HG02884 (cell line): ENCODE measurements around the gene TMEM60.
"Not testable (repeated sequence)": the region's sequence is repeated elsewhere in the genome, so short reads cannot be mapped to it uniquely, and the experiment has no call there.

ENCODE experiments used
- ATAC-seq: cut with Tn5 transposase; IDR thresholded peaks from one replicate; pipeline ENCODE4 v1.9.1; 2021; ENCODE audit warnings: mild to moderate bottlenecking, moderate library complexity; ENCODE audit not compliant: unreplicated experiment

Gene TMEM60, protein sequence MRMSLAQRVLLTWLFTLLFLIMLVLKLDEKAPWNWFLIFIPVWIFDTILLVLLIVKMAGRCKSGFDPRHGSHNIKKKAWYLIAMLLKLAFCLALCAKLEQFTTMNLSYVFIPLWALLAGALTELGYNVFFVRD

DNA sequence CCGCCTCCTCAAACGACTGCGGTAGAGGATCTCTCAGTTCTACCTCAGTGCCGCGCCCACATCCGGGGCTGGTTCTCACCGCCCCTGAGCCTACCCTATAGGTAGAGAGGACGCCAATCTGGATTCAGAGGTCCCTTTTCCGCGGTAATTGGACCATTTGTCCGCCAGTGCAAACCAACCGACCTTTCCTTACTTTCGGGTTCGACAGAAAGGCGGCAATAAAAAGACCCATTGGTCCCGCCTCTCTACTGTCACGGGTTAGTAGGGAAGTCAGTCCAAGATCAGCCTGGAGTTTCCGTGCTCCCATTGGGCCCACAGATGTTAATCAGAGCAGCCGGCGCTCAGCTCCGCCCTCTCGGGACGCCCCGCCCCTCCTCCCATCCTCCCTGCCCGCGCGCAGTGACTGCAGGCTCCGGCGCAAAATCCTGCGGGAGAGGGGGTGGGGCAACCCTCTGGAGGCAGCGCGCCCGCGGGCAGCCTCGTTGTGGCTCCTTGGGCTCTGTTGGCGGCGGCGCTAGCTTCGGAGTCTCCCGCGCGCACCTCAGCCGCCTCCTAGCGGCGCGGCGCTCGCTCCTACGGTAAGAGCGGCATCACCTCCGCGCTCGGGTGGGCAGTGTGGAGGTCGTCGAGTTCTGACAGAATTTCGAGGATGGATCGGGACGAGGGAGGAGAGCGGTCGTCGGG lies at the start of gene TMEM60, which contains the start of gene PHTF2:
TSS of gene TMEM60 (minus strand) at position 41 of the 684 bp plus-strand sequence. CDS start 4,061 bp downstream, outside the sequence.
TSS of gene PHTF2 (plus strand) at position 380 of the 684 bp plus-strand sequence.
- ATAC-seq = peak; percentile 87

DNA sequence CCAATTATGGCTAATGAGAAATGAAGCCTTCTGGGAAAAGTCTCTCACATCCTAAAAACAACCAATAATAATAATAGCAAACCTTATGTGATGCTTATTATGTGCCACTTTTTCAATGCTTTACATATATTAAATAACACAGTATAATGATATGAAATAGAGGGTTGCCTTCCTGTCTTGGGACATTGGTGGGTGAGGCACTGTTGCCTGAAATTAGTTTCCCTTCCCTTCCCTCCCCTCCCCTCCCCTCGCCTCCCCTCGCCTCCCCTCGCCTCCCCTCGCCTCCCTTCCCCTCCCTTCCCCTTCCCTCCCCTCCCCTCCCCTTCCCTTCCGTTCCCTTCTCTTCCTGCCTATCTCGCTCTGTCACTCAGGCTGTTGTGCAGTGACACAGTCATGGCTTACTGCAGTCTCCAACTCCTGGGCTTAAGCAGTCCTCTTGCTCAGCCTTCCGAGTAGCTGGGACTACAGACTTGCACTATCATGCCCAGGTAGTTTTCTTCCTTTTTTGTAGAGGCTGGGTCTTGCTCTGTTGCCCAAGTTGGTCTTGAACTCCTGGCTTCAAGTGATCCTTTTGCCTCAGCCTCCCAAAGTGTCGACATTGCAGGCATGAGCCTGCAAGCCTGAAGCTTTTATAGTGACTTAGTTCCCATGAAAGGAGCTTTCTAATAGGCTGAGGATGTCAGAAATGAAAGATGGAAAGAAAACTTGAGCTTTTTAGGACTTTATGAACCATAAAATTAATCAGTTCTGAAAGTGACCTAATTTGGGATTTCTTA lies 48.3 kb upstream of the TMEM60 start:
- no peak for ATAC-seq

DNA sequence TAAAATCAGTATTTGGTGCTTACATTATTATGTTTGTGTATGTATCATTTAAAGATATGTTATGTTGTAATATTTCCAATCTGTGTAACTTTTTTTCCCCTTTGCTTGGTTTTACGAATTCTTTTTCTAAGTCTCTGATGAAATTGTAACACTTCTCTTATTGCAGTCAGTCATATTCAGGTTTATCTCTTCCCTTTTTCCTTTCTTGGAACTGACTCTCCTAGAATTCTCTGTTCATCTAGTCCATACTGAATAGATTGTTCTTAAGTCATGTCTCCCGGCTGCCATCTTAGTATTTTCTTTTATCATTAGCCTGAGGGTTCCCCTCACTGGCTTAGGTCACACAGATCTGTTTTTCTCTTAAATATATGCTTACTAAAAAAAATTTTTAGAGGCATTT lies 45.0 kb upstream of the TMEM60 start:
- ATAC-seq = no peak

DNA sequence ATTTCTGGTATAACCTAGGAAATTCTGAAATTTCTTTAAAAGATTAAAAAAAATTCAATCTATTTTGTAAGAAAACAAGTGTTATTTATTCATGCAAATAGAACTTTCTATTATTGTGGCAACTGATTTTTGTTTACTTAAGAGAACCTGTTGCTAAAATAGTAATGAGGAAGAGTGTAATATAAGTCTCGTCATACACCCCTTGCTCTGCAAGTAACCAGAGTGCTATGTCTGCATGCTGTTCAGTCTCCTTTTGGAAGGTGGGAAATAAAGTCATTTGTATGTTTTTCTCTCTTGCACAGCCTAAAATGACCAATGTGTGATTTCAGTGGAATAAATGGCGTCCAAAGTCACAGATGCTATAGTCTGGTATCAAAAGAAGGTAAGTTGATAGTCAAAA lies 41.7 kb upstream of the TMEM60 start:
- no peak for ATAC-seq

DNA sequence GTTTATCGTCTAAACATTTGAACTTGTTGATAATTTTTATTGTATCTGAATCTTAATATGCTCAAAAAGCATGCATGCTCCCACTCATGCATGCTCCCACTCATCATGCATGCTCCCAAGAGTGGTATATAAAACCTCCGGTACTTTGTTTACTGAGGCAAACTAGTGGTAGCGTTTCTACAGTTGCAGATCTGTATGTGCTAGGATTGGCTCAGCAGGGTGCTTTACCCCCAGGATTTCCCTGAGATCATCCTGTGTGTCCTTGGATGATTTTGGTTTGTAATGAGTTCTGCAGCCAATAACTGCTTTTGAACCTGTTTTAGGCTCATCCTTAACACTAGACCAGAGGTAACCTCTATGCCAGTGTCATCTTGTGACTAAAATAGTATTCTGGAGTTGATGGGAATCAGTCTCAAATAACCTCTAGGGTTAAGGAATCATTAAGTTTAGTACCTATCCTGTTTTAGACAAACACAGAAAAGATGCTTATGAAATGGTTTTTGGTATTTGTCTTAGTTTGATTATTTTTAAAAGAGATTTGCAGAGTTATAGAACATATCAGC lies 40.8 kb upstream of the TMEM60 start:
- ATAC-seq = no peak

DNA sequence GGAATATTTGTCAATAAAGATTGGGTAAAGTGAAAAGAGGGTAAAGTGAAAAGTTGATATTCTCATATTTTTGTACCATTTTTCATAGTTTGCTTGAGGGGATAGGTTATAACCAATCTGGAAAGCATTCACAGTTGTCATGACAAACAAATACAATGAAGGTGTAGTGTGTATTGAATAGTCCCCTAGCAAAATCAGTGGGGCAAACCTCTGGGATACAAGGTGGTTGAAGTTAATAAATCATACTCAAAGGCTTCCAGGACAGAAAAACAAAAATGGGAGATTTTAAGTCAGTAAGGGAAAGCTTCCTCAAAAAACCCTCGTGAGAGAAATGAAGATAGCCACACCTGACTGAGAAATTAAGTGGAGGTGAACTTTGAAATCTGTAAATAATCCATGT lies 39.7 kb upstream of the TMEM60 start:
- no peak for ATAC-seq

DNA sequence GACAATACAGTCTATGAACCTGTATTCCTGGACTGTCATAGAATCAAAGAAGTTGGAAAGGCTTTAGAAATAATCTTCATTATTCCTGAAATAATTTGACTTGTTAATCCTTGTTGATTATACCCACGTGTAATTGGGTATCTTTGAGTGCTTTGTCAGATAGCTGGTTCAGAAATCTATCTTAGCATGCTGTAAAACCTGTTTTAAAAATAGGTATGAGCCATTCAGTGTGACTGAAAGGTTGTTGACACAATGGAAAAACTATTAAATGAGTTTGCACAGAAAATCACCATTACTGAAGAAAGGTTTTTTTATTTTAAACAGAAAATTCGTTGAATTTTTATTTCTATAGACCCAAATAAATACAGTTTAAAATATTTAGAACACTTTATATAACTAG lies 39.0 kb upstream of the TMEM60 start:
- ATAC-seq = no peak

DNA sequence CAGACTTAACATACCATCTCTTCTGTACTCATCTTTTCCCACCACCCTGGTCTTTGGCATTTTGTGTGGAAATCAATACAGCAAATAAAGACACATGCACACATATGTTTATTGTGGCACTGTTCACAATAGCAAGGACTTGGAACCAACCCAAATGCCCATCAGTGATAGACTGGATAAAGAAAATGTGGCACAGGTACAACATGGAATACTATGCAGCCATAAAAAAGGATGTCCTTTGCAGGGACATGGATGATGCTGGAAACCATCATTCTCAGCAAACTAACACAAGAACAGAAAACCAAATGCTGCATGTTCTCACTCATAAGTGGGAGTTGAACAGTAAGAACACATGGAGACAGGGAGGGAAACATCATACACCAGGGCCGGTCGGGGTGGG lies 38.2 kb upstream of the TMEM60 start:
- not testable (repeated sequence) for ATAC-seq

DNA sequence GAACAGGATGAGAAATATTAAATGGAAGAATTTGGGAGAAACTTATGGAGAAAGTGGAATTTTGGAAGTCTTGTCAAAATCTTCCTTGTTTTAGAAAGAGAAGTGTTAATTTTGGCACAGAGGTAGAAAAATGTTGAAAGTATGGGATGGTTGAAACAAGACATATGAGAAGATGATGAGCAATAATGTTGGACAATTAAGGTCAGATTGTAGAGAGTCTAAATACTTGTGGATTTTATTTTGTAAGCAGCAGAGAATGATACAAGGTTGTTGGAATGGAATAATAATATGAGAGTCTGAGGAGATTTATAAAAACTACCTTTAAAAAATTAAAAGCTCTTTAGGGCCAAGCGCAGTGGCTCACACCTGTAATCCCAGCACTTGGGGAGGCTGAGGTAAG lies 34.9 kb upstream of the TMEM60 start:
- no peak for ATAC-seq

DNA sequence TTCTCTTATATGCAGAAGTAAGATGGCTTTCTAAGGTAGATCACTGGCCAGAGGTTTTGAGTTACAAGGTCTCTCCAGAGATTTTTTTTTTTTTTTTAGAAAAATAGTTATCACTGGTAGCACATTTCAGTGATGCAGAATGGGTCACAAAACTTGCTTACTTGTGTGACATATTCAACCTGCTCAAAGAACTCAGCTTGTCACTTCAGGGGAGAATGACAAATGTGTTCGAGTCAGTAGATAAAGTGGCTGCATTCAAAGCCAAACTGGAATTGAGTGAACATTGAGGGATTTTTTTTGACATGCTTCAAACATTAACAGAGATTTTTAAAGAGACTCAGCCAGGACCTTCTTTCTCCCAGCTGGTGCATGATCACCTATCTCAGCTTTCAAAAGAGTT lies 33.7 kb upstream of the TMEM60 start:
- ATAC-seq = no peak

DNA sequence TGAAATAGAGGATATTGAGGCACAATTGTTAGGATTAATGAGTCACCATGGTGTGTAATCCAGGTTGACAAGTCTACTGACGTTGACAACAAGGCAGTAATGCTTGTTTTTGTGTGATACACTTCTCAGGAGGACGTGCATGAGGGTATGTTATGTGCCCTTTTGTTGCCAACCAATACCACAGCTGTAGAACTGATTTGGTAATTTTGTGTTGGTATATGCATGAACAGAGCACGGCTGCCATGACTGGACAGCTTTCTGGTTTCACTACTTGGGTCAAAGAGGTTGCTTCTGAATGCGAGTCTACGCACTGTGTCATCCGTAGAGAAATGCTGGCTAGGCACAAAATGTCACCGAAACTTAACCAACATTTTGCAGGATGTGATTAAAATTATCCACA lies 33.2 kb upstream of the TMEM60 start:
- no peak for ATAC-seq

DNA sequence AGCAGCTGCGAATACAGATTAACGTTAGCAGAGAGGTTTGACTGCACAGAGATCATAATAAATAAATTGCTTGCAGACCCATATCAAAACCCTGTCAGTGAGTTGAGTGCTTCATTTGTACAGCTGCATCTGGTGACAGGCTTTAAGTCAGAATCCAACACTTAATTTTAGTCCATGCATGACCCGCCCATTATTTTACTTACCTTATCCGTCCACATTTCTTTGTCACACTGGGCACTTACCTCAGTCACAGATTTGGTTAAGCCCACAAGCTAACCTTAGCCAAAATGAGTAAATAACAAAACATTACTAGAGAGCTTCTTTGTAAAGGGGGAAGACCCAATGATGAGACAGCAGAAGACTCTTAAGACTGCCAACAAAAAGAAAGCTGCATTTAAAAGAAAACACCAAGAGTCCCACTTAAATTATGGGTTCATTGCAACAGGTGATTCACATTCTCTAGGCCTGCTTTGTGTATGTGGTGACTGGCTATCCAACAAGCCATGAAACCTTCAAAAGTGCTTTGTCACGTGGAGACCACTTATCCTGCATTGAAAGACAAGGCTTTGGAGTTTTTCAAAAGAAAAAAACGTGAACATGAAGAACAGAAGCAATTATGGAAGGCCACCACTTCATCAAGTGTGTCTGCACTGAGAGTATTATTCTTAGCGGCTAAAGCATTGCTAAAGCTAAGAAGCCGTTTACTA lies 32.6 kb upstream of the TMEM60 start:
- ATAC-seq = no peak

DNA sequence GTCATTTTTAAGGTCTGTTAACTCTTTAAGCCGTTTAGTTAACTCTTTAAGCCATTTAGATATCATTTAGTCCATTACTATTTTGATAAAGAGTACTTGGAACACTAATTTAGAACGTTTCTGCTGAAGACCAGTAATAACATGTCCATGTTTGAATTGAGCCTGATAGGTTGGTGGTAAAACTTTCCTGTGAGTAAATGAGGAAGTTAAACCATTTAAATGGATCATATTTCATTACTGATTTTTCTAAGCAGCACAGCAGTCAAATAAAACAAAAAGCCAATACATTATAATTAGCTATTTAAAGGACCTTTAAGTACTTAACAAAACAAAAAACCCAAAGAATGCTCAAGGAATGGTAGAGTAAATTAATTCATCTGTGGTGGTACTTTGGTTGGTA lies 29.8 kb upstream of the TMEM60 start:
- ATAC-seq = no peak

DNA sequence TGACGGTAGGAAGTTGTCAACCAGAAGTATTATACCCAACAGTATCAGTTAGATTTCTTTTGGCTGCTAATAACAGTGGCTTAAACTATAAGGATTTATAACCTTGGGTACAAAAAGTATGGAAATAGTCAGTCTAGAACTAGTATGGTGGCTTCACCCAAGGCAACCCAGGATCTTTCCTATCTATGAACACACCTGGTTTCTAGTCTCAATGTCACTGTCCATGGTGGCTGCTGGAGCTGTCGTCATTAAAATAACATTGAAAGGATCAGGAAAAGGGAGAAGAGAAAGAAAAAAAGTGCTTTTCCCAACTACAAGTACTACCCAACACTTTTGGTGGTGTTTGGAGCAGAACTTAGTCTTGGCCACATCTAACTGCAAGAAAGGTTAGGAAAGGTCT lies 28.1 kb upstream of the TMEM60 start:
- ATAC-seq = no peak

DNA sequence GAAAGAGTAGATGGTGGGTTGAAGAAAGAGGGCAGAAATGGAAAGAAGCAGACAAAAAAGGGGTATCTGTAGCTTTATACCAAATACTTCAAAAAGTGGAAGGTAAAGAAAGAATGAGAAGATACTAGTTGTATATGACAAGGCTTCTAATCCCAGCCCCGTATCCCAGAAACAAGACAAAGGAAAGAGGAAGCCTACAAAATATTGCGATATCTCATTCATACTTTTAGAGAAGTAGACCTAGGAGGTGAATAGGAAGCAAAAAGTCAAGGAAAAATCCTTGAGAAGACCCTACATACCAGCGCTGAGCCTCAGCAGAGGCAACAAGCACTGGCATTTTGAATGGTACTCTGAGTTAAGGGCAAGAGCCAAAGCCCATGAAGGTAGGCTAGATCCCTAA lies 26.9 kb upstream of the TMEM60 start:
- no peak for ATAC-seq

DNA sequence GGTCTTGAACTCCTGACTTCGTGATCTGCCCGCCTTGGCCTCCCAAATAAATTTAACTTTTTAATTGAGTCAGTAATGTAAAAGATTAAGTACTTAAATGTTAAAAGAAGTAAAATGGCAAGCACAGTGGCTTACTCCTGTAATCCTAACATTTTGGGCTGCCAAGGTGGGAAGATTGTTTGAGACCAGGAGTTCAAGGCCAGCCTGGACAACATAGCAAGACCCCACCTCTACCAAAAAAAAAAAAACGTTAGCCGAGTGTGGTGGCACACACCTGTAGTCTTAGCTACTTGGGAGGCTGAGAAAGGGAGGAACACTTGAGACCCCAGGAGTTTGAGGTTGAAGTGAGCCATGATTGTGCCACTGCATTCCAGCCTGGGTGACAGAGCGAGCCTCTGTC lies 26.4 kb upstream of the TMEM60 start:
- no peak for ATAC-seq

DNA sequence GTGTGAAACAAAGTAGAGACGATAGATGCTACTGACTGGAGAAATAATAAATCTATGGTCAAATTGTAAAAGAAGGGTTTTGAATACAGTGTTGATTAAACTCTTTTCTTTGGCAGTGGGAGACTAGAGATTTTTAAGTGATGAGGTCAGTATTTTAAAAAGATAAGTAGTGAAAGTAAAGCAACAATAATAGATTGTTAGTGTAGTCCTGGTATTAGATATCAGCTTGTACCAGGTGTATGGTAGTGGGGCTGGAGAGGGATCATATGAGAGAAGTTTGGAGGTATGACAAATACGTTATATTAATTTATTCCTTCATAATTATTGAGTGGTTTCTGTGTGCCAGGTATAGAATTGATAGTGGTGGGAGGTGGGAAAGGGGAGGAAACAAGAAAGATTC lies 25.6 kb upstream of the TMEM60 start:
- no peak for ATAC-seq

DNA sequence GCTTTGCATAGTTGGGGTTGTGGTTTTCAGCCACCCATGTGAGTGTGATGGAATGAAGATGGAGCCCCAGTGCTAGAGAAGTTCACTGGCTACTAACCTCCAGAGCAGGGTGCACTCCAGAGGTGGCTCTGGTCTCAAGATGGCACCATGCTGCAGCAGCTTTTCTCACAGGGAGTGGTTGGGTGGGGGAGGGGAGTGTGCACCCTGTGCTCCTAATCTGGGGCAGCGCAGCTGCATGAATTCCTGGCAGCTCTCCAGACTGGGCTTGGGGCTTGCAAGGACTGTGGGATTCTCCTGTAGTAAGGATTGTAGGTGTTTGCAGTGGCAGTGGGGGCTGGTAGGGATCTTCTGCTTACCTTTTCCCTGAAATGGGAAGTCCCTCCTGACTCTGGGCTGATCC lies 24.0 kb upstream of the TMEM60 start:
- ATAC-seq = no peak

DNA sequence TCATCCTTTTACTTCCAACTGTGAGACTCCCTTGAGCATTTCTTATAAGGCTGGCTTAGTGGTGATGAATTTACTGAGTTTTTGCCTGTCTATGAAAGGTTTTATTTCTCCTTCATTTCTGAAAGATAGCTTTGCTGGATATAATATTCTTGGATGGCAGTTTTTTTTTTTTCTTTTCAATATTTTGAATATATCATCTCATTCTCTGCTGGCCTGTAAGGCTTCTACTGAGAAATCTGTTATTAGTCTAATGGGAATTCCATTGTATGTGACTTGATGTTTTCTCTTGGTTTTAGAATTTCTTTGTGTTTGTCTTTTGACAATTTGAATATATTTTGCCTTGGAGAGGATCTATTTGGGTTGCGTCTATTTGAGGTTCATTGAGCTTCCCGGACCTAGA lies 22.7 kb upstream of the TMEM60 start:
- no peak for ATAC-seq

DNA sequence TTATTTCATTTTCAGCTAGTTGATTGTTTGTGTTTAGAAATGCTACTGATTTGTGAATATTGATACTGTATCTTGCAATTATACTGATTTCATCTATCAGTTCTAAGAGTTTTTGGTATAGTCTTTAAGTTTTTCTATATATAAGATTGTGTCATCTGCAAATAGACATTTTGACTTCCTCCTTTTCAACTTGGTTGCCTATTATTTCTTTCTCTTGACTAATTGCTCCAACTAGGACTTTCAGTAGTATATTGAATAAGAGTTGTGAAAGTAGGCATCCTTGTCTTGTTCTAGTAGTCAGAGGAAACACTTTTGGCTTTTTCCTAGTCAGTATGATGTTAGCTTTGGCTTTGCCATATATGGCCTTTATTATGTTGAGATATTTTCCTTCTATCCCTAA lies 20.8 kb upstream of the TMEM60 start:
- no peak for ATAC-seq

DNA sequence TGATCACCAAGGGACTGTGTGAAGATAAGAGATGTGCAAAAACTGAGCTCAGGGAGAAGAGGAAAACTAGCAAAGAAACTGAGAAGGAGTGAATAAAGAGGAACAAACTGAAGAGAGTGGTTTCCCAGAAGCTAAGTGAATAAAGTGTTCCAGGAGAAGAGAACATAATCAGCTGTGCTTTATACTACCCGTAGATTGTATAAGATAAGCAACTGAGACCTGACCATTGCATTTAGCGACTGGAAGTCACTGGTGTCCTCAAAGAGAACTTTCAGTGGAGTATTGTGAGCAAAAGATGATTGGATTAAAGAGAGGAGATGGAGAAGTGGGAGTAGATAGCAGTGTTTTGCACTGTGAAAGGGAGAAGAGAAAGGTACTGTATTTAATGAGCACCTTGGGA lies 14.9 kb upstream of the TMEM60 start:
- no peak for ATAC-seq
